ENCODE results near the gene ZBTB20.

DNA sequence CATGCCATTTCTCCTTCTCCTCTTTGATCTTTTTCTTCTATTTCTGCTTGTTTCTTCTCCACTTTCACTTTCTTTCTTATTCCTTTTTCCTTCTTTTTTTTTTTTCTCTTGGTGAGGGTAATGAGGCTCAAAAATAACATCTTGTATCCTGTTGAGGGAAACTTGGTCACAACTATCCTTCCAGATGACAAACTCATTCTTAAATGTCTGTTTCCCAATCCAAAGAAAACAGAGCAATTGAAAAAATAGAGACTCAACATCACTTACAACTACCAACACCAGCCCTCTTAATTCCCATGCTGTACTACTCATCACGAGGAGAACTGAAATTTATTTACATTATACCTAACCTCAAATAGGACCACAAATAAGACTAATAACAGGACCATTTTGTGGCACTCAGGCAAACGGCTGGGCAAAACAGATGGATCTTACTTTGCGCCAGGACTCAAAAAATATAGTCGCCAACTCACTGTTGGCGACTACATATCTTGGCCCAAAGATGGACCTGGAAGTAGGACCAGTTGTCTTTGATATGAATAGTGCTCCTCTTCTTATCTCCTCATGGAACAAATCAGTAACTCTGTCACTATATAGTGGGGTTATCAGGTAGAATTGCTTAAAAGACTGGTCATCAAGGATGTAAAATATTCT, 343.9 kb downstream of the ZBTB20 start:
- TF ChIP-seq, protein P1, sequence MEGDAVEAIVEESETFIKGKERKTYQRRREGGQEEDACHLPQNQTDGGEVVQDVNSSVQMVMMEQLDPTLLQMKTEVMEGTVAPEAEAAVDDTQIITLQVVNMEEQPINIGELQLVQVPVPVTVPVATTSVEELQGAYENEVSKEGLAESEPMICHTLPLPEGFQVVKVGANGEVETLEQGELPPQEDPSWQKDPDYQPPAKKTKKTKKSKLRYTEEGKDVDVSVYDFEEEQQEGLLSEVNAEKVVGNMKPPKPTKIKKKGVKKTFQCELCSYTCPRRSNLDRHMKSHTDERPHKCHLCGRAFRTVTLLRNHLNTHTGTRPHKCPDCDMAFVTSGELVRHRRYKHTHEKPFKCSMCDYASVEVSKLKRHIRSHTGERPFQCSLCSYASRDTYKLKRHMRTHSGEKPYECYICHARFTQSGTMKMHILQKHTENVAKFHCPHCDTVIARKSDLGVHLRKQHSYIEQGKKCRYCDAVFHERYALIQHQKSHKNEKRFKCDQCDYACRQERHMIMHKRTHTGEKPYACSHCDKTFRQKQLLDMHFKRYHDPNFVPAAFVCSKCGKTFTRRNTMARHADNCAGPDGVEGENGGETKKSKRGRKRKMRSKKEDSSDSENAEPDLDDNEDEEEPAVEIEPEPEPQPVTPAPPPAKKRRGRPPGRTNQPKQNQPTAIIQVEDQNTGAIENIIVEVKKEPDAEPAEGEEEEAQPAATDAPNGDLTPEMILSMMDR (IDR thresholded peaks at IDR 0.05; ENCODE audit: low read depth, low read length), result no peak
- TF ChIP-seq EZH2phosphoT487 (IDR thresholded peaks at IDR 0.05; ENCODE audit: low read depth), result no peak

All from OCI-LY3 (cell line).